ENCODE results near the gene TMEM200A. TPM values are rescaled to one million over a fixed set of nuclear protein-coding genes. Genes with fewer than 3 reads are reported as not detected.

TMEM200A gene
- total RNA-seq, 1 donor from 2014 or later = 3.5 TPM

DNA sequence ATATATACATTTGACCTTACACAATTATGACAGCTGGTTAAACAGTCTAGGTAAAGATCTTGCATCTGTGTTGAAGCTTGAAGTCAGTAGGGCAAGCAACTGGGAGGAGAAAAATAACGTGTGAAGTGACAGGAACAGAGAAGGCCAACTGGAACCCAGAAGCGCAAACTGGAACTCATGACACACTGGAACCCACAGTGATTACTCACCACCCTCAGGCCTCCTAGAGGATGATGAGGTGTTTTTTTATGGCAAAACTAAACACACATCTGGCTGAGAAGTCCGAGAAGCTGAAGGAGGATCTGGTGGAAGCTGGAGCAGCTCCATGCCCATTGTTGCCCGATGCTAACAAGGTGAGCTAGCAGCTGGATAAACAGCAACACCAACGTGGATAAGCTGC, 108.1 kb downstream of the TMEM200A start:
- H3K36me3 Mint-ChIP-seq (ENCODE audit: low read depth, unreplicated experiment) = no peaks in the 10 kb centered on the region
- no peak for DNase-seq (ENCODE audit: low spot score)
- no peak overlapping the region for H3K4me3 Mint-ChIP-seq (ENCODE audit: unreplicated experiment)
- no peak overlapping the region for H3K27ac Mint-ChIP-seq (ENCODE audit: unreplicated experiment)
- no peak for TF ChIP-seq CTCF (IDR thresholded peaks at IDR 0.05; ENCODE audit: unreplicated experiment)
- no peaks in the 10 kb centered on the region for H3K4me1 Mint-ChIP-seq (ENCODE audit: unreplicated experiment)
- no peaks in the 10 kb centered on the region for H3K9me3 Mint-ChIP-seq (ENCODE audit: unreplicated experiment)
- H3K27me3 Mint-ChIP-seq (ENCODE audit: unreplicated experiment) = no peaks in the 10 kb centered on the region

- no peak for TF ChIP-seq CTCF (IDR thresholded peaks at IDR 0.05; ENCODE audit: unreplicated experiment)
- Mint-ChIP-seq H3K27ac (ENCODE audit: unreplicated experiment) (no peak overlapping the region), H3K36me3 (ENCODE audit: low read depth, unreplicated experiment) (no peaks in the 10 kb centered on the region), H3K9me3 (ENCODE audit: unreplicated experiment) (no peaks in the 10 kb centered on the region), H3K4me3 (ENCODE audit: unreplicated experiment) (no peak overlapping the region), H3K4me1 (ENCODE audit: unreplicated experiment) (no peaks in the 10 kb centered on the region), H3K27me3 (ENCODE audit: unreplicated experiment) (no peaks in the 10 kb centered on the region)
- no peak for DNase-seq (ENCODE audit: low spot score)
These were observed 117.0 kb downstream of the TMEM200A start for GRCh38 chr6:130482645-130483390.

DNA sequence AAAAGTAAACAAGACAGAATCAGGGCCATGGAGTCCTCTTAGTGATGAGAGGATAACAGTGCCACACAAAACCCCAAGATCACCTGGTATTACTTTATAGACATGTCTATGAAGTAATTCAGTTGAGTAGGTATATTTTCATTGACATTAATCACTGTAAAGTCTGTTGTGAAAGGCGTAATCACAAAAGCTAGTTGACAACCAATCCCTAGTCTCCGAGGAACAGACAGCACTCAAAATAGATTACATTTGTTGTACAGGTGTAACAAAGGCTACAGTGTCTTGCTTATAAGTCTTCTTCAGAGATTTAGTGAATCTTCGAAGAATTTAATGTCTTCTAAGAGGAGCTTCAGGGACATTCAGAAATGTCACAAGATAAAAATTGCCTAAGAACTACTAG, 120.1 kb downstream of the TMEM200A start:
- no peaks in the 10 kb centered on the region for H3K9me3 Mint-ChIP-seq (ENCODE audit: unreplicated experiment)
- no peaks in the 10 kb centered on the region for H3K36me3 Mint-ChIP-seq (ENCODE audit: low read depth, unreplicated experiment)
- no peak overlapping the region for H3K27ac Mint-ChIP-seq (ENCODE audit: unreplicated experiment)
- H3K4me3 Mint-ChIP-seq (ENCODE audit: unreplicated experiment) = no peak overlapping the region
- H3K4me1 Mint-ChIP-seq (ENCODE audit: unreplicated experiment) = no peaks in the 10 kb centered on the region
- peaks cover 1% of the 10 kb centered on the region for H3K27me3 Mint-ChIP-seq (ENCODE audit: unreplicated experiment)
- no peak for DNase-seq (ENCODE audit: low spot score)
- TF ChIP-seq CTCF (IDR thresholded peaks at IDR 0.05; ENCODE audit: unreplicated experiment) = no peak

DNA sequence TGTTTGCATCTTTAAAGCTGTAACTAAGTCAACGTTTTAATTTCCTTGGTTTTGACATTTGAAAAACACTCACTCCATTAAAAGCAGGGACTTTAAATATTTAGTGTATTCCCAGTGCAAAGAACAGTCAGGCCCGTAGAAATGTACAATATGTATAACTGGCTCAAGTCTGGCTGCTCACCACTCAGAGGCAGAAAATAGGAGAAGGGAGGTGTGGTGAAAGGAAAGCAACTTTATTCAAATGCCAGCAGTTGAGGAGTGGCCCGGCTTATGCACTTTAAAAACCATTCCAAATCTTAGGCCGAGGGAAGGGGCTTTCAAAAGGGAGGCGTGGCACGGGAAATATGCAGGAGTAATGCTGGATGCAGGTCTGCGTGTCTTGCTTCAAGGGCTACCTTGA, 120.6 kb downstream of the TMEM200A start:
- H3K36me3 Mint-ChIP-seq (ENCODE audit: low read depth, unreplicated experiment) = no peaks in the 10 kb centered on the region
- H3K27ac Mint-ChIP-seq (ENCODE audit: unreplicated experiment) = no peak overlapping the region
- H3K9me3 Mint-ChIP-seq (ENCODE audit: unreplicated experiment) = no peaks in the 10 kb centered on the region
- H3K4me3 Mint-ChIP-seq (ENCODE audit: unreplicated experiment) = no peak overlapping the region
- DNase-seq (ENCODE audit: low spot score) = no peak
- no peaks in the 10 kb centered on the region for H3K4me1 Mint-ChIP-seq (ENCODE audit: unreplicated experiment)
- no peak for TF ChIP-seq CTCF (IDR thresholded peaks at IDR 0.05; ENCODE audit: unreplicated experiment)
- peaks cover 1% of the 10 kb centered on the region for H3K27me3 Mint-ChIP-seq (ENCODE audit: unreplicated experiment)

DNA sequence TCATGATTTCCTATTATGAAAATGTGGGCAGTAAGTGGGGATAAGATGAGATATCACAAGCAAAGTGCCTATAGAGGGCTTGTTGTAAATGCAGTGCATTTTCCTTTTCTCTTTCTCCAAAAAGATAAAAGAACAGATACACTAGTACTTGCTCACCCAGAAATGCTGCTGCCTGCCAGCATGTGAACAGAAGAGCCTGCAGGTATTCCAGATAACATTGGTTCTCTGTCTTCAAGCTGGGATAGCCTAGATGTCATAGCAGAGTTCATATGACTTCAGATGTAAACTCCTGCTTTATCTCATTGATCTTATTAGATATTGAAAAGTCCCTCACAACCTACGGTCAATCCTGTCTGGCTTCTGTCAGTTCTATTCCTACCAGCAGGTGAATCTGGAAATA, 123.7 kb downstream of the TMEM200A start:
- no peaks in the 10 kb centered on the region for H3K9me3 Mint-ChIP-seq (ENCODE audit: unreplicated experiment)
- H3K27me3 Mint-ChIP-seq (ENCODE audit: unreplicated experiment) = peaks cover 1% of the 10 kb centered on the region
- H3K4me3 Mint-ChIP-seq (ENCODE audit: unreplicated experiment) = no peak overlapping the region
- no peaks in the 10 kb centered on the region for H3K4me1 Mint-ChIP-seq (ENCODE audit: unreplicated experiment)
- H3K36me3 Mint-ChIP-seq (ENCODE audit: low read depth, unreplicated experiment) = no peaks in the 10 kb centered on the region
- H3K27ac Mint-ChIP-seq (ENCODE audit: unreplicated experiment) = no peak overlapping the region
- TF ChIP-seq CTCF (IDR thresholded peaks at IDR 0.05; ENCODE audit: unreplicated experiment) = no peak
- DNase-seq (ENCODE audit: low spot score) = no peak
